Natural killer cell (primary cell): ENCODE results near the gene DKK2. TPM values are rescaled to one million over a fixed set of nuclear protein-coding genes. Genes with fewer than 3 reads are reported as not detected.

Experiments used
- ATAC-seq, 3 donors: fragments of 150-1000 bp in 2 of 3; fragments of 200-7000 bp in 1 of 3; cut with Tn5 transposase; 1 replicate in 1 of 3; 2 replicates in 2 of 3; pipeline ENCODE4 v1.10.0; 2021; ENCODE audit warnings: mild to moderate bottlenecking in 2 of 3, moderate library complexity in 2 of 3
- DNase-seq, 2 donors: peaks; one replicate each; pipeline versions ENCODE4 v3.0.0 to v3.0.0-alpha.2; 2013 to 2021; ENCODE audit warnings: mixed read lengths in 1 of 2
- H3K27ac ChIP-seq: one replicate; pipeline ENCODE4 v1.5.1; 2013; ENCODE audit warnings: mild to moderate bottlenecking, low read length
- H3K27me3 ChIP-seq: one replicate; pipeline ENCODE4 v1.6.1; 2013; ENCODE audit warnings: low read length; ENCODE audit not compliant: control insufficient read depth, insufficient read depth
- H3K36me3 ChIP-seq: one replicate; pipeline ENCODE4 v1.6.1; 2013; ENCODE audit warnings: low read length; ENCODE audit not compliant: control insufficient read depth, insufficient read depth
- H3K4me1 ChIP-seq: one replicate; pipeline ENCODE4 v1.6.1; 2013; ENCODE audit warnings: low read length; ENCODE audit not compliant: control insufficient read depth, insufficient read depth
- H3K4me3 ChIP-seq: one replicate; pipeline ENCODE4 v1.5.1; 2013; ENCODE audit warnings: low read length
- H3K9me3 ChIP-seq: one replicate; pipeline ENCODE4 v1.6.1; 2013; ENCODE audit warnings: low read length; ENCODE audit not compliant: control insufficient read depth, insufficient read depth
- H3K27ac Mint-ChIP-seq, 2 donors: one replicate each; pipeline ENCODE4 v1.8.0; 2022; ENCODE audit warnings: mild to moderate bottlenecking in 2 of 2, mixed read lengths in 2 of 2, moderate library complexity in 1 of 2
- H3K27me3 Mint-ChIP-seq, 2 donors: one replicate each; pipeline ENCODE4 v1.8.0; 2022; ENCODE audit warnings: low read depth in 2 of 2, mixed read lengths in 2 of 2
- H3K36me3 Mint-ChIP-seq: one replicate; pipeline ENCODE4 v1.8.0; 2022; ENCODE audit warnings: mixed read lengths
- H3K4me1 Mint-ChIP-seq, 2 donors: one replicate each; pipeline ENCODE4 v1.8.0; 2022; ENCODE audit warnings: mixed read lengths in 2 of 2
- H3K4me3 Mint-ChIP-seq: one replicate; pipeline ENCODE4 v1.8.0; 2022; ENCODE audit warnings: mild to moderate bottlenecking, moderate library complexity, mixed read lengths
- H3K9me3 Mint-ChIP-seq, 2 donors: one replicate each; pipeline ENCODE4 v1.8.0; 2022; ENCODE audit warnings: mixed read lengths in 2 of 2
- CTCF ChIP-seq: fragments of 200-600 bp; IDR thresholded peaks from one replicate; pipeline ENCODE4 v1.8.0; 2022; ENCODE audit warnings: antibody characterized with exemption
- WGBS: methylation state at CpG from one replicate; pipeline ENCODE4 v1.1.7; 2013; ENCODE audit warnings: missing lambda C conversion rate; ENCODE audit not compliant: insufficient coverage; 5-methylcytosine and 5-hydroxymethylcytosine counted together
- intact Hi-C: fragments of 100-400 bp; cut with micrococcal nuclease; formaldehyde crosslinking; loops from one replicate; pipeline ENCODE4 v1.14.2; 2022
- total RNA-seq, 4 donors: library from RNA; stranded (reverse); fragments of 120-200 nt in 1 of 4; gene quantifications; one replicate each; pipeline versions ENCODE4 v1.2.3 to v1.2.4, GENCODE V29; 2013 to 2022

Gene DKK2
- total RNA-seq, 3 donors from 2014 or later (not counting 1 experiment from before 2014, with no cell fraction given), result 0.56 to 0.85 TPM; not detected in 1

DNA sequence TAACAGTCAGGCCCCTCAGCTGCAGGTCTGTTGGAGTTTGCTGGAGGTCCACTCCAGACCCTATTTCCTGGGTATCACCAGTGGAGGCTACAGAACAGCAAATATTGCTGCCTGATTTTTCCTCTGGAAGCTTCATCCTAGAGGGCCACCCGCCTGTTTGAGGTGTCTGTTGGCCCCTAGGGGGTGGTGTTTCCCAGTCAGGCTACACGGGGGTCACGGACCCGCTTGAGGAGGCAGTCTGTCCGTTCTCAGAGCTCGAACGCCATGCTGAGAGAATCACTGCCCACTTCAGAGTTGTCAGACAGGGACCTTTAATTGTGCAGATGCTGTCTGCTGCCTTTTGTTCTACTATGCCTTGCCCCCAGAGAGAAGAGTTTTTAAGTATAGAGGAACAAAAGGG lies 160.8 kb downstream of the DKK2 start:
- Mint-ChIP-seq H3K9me3 (peaks cover 14 to 16% of the 10 kb centered on the region in 2 donors), H3K4me3 (no peak overlapping the region), H3K36me3 (no peaks in the 10 kb centered on the region), H3K4me1 (no peaks in the 10 kb centered on the region), H3K27ac (no peak overlapping the region), H3K27me3 (no peaks in the 10 kb centered on the region)
- 86% methylated on average over 7 of the region's 7 CpGs for WGBS
- intact Hi-C loops, result no loop called here
- Histone ChIP-seq H3K27me3 (no peaks in the 10 kb centered on the region), H3K36me3 (no peaks in the 10 kb centered on the region), H3K4me1 (no peaks in the 10 kb centered on the region), H3K9me3 (no peaks in the 10 kb centered on the region), H3K4me3 (no peak overlapping the region), H3K27ac (no peak overlapping the region)
- no peak for DNase-seq
- ATAC-seq, result no peak
- no peak for TF ChIP-seq CTCF
